Skin epidermis (tissue), 12 donors: Measurements from ENCODE around the gene NUP88.
A peak's percentile ranks its signal among the peaks of the same experiment; 100 is the strongest.

Experiments
- H3K27ac ChIP-seq, 21 experiments: fragments of 200-600 bp; sonication (generic) in 11 of 21; one replicate each; pipeline ENCODE4 v1.5.0; 2020; ENCODE audit warnings: mild to moderate bottlenecking in 3 of 21, inconsistent platforms in 2 of 21, moderate library complexity in 2 of 21
- H3K4me3 ChIP-seq, 7 experiments: fragments of 200-600 bp; sonication (generic) in 2 of 7; one replicate each; pipeline ENCODE4 v1.5.0; 2020; ENCODE audit warnings: inconsistent platforms in 2 of 7, mild to moderate bottlenecking in 2 of 7, moderate library complexity in 1 of 7

The NUP88 gene

DNA sequence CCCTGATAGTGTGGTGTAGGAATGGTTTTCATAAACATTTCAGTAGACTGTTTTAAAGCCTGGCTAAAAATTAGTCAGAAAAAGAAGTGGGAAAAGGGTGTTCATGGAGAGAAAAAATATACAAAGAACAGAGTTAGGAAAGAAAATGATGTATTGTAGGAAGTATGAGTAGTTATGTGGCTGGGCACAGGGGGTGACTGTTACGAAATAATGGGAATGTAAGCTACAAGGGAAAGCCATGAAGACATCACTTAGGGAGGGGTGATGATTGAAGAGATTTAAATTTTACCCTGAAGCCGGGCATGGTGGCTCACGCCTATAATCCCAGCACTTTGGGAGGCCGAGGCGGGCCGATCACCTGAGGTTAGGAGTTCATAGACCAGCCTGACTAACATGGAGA is 55.3 kb downstream of the NUP88 start:
- H3K4me3 ChIP-seq = no peak overlapping the region
- H3K27ac ChIP-seq = peak overlapping the region in 1 of 21 experiments; percentile 53

DNA sequence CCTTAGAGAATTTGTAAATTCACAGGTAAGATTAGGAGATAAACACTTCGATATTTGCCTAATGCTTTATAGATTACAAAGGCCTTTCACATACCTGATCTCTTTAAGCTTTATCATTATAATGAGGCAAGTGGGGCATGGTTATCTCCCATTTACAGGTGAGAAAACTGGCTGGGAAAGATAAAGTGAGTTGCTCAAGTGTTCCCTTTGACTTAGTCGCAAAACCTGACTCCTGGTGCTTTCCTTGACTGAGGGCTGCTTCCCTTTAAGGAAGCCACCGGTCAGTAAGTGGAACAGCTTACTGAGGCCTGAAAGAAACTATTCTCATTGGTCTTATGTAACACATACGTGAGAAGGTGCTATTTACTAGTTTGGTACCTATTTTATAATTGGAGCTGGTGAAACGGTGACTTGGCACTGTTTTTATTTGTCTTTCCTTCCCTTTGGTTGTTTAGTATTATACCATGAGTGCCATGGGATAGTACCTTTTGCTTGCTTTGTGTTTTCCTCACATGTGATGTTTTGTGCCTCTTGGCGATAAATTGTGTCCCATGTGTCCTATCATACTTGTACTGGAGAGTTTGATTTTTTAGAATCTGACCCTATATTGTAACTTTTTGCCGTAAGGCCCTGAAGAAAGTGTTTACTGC is 57.2 kb downstream of the NUP88 start:
- no peak overlapping the region for H3K27ac ChIP-seq
- H3K4me3 ChIP-seq = no peak overlapping the region

DNA sequence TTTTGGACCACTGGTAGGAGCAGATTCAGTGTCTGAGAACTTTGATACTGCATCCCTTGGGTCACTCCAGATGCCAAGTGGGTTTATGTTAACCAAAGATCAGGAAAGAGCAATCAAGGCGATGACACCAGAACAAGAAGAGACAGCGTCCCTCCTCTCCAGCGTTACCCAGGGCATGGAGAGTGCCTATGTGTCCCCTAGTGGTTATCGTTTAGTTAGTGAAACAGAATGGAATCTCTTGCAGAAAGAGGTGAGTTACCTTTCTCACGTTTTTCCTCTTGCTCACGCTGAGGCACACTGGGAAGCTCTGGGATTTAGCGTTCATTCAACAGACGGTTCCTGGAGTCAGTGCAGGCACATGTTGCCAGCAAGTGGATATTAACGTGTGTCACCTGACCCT is 58.0 kb downstream of the NUP88 start:
- no peak overlapping the region for H3K4me3 ChIP-seq
- no peak overlapping the region for H3K27ac ChIP-seq

DNA sequence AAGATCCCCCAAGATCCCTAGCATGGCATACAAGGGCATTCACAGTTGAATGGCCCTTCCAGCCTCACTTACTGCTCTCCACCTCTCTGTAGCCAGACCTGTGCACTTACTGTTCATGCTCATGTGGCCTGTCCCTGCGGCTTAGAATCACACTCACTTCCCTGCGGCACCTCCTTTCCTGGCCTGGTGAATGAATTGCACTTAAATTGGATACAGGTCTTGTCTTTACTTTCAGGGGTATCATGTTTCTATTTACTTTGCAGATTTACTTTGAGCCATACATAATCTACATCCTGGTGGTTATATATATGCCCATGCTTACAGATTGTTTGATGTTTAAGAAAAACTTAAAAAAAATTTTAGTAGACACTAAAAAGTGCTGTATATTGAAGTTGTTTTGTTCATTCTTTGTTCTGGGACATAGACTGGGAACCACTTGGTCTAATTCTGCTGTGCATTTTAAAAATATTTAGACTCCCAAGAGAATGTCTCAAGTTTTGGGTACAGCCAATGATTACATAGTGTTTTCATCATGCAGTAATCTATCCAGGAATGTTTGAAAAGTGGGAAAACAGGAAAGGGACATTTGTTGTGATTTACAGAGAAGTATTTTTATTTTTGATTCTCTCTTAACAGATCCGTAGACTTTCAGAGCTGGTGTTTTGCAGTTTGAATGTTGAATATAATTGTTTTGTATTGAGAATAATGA is 63.9 kb downstream of the NUP88 start:
- peak overlapping the region in 3 of 21 experiments; percentile 10 to 48 (median 26) for H3K27ac ChIP-seq
- H3K4me3 ChIP-seq = no peak overlapping the region

DNA sequence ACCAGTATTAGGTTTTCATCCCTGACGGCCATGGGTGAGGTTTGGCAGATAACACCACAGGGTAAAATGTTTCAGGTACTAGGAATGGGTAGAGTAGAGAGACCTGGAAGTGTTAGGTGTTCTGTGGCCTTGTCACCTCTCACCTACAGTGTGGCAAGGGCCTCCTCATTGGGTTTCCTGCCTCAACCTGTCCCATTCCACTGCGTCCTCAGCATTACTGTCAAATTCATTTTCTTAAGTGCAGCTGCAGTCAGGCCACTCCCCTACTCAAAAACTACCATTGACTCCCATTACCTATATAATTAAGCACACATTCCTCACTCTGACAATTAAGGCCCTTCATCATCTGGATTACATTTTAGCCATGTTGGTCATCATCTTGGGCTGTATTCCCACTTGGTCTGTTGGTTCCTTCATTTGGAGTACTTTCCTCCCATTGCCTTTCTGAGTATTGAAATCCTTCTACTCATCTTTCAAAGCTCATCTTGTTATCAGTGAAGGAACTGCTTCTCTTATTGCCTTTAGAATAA is 64.5 kb downstream of the NUP88 start:
- Histone ChIP-seq H3K4me3 (no peak overlapping the region), H3K27ac (peak overlapping the region in 3 of 21 experiments; percentile 10 to 48 (median 26))

DNA sequence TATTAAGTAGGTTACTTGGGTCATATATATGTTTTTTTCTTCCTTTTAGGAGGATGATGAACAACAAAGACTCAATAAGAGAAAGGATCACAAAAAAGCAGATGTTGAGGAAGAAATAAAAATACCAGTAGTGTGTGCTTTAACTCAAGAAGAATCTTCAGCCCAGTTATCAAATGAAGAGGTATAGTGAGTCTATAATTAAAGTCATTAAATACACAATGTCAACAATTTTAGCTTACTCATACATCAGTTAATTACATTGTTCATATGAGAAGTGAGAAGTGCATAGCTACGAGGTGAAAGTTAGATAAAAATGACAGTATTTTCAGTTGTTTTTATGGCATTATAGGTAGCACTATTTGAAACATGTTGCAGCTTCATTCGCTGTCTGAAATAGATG is 65.2 kb downstream of the NUP88 start:
- H3K27ac ChIP-seq = no peak overlapping the region
- H3K4me3 ChIP-seq = no peak overlapping the region

DNA sequence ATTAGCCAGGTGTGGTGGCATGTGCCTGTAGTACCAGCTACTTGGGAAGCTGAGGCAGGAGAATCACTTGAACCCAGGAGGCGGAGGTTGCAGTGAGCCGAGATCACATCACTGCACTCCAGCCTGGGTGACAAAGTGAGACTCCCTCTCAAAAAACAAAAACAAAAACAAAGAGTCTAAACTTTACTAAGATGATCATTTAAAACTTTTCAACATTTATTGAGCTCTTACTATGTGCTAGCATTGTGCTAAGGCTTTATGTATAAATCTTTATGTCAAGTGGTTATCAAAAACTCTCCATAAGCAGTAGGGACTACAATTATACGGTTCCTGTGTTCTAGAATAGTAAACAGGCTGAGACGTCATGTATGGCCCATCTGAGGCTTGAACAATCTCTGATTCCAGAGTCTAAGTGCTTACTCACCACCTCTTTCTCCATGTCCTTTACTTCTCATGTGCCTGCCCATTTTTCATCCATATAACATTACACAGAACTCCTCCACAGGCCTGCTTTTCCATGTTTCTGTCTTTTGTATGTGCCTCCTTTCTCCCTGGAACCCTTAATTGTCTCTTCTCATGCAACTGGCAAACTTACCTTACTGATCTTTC is 66.7 kb downstream of the NUP88 start:
- Histone ChIP-seq H3K4me3 (no peak overlapping the region), H3K27ac (no peak overlapping the region)

DNA sequence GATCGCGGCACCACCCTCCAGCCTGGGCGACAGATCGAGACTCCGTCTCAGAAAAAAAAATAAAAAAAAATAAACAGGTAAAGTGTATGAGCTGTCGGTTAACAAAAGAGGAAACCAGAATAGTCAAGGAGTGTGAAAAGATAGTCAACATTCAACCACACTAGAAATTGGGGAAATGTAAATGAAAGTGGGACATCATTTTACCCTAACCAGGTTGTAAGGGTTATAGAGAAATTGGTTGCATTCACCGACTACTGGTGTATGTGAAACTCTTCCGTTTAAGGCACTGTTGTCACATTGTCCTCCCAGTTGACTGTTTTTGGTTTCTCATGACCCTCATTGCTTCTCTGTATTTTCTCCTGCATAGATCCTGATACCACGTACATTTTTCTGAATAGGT is 74.5 kb downstream of the NUP88 start:
- no peak overlapping the region for H3K27ac ChIP-seq
- no peak overlapping the region for H3K4me3 ChIP-seq
